Activated B cell treated with CpG ODN at 0.5 μM for 24 hours (primary cell): ENCODE measurements around the gene INPP5A. TPM values are rescaled to one million over a fixed set of nuclear protein-coding genes. Genes with fewer than 3 reads are reported as not detected.
"Not testable (repeated sequence)": the region's sequence is repeated elsewhere in the genome, so short reads cannot be mapped to it uniquely, and the experiment has no call there.

ENCODE experiments used
- ATAC-seq: fragments of 200-7000 bp; cut with Tn5 transposase; one replicate; pipeline ENCODE4 v1.10.0; 2021; ENCODE audit warnings: low read depth, mild to moderate bottlenecking, moderate library complexity
- CTCF ChIA-PET: fragments of 350-600 bp; sonication (Branson Sonifier 250); formaldehyde crosslinking; loops from one replicate; lab custom pipeline; 2021; ENCODE audit warnings: antibody characterized with exemption; lab: Charles Lee
- POLR2A ChIA-PET: fragments of 350-600 bp; sonication (Branson Sonifier 250); formaldehyde crosslinking; loops from one replicate; lab custom pipeline; 2021; ENCODE audit warnings: antibody characterized with exemption; lab: Charles Lee
- DNase-seq: peaks from one replicate; pipeline ENCODE4 v3.0.0; 2022
- H3K27ac Mint-ChIP-seq: one replicate; pipeline ENCODE4 v1.8.0; 2020; ENCODE audit warnings: mixed read lengths
- H3K27me3 Mint-ChIP-seq: one replicate; pipeline ENCODE4 v1.8.0; 2021; ENCODE audit warnings: mixed read lengths
- H3K36me3 Mint-ChIP-seq: one replicate; pipeline ENCODE4 v1.8.0; 2021; ENCODE audit warnings: low read depth, mixed read lengths
- H3K4me1 Mint-ChIP-seq: one replicate; pipeline ENCODE4 v1.8.0; 2021; ENCODE audit warnings: mixed read lengths
- H3K4me3 Mint-ChIP-seq: one replicate; pipeline ENCODE4 v1.8.0; 2020; ENCODE audit warnings: mild to moderate bottlenecking, mixed read lengths
- H3K9me3 Mint-ChIP-seq: one replicate; pipeline ENCODE4 v1.8.0; 2020; ENCODE audit warnings: mixed read lengths
- intact Hi-C: fragments of 100-400 bp; cut with micrococcal nuclease; formaldehyde crosslinking; loops from one replicate; pipeline ENCODE4 v1.15.1; 2024
- total RNA-seq: library from RNA; stranded (reverse); gene quantifications from 2 replicates; pipeline ENCODE4 v1.2.3, GENCODE V29; 2022
- TF ChIP-seq, protein P1 (sequence below): fragments of 200-600 bp; IDR thresholded peaks from one replicate; pipeline ENCODE4 v1.8.0; 2022; ENCODE audit warnings: antibody characterized with exemption, mild to moderate bottlenecking

The INPP5A gene
- total RNA-seq, 1 donor from 2014 or later: 24.9 TPM

GRCh38 chr10:132572545-132572937 is 35.0 kb downstream of the INPP5A start:
- CTCF ChIA-PET: interaction anchor here (0.6 to 2.6 kb wide), 7 partner anchors 13 to 113 kb away, joined by 3 to 12 read pairs (median 3); no protein-coding TSS in a partner anchor

DNA sequence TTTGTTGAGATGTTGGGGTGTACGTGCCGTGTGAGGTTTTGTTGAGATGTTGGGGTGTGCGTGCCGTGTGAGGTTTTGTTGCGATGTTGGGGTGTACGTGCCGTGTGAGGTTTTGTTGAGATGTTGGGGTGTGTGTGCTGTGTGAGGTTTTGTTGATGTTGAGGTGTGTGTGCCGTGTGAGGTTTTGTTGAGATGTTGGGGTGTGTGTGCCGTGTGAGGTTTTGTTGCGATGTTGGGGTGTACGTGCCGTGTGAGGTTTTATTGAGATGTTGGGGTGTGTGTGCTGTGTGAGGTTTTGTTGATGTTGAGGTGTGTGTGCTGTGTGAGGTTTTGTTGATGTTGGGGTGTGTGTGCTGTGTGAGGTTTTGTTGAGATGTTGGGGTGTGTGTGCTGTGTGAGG is 35.4 kb downstream of the INPP5A start:
- not testable (repeated sequence) for H3K36me3 Mint-ChIP-seq, H3K9me3 Mint-ChIP-seq, H3K27me3 Mint-ChIP-seq, H3K4me3 Mint-ChIP-seq, H3K27ac Mint-ChIP-seq, DNase-seq, ATAC-seq
- peaks cover 12% of the 10 kb centered on the region for H3K4me1 Mint-ChIP-seq
- ChIA-PET CTCF (interaction anchor here (0.6 to 1.1 kb wide), 2 partner anchors 18 to 113 kb away, joined by 3 read pairs; no protein-coding TSS in a partner anchor), POLR2A (interaction anchor here (2.7 to 3.4 kb wide), 6 partner anchors 13 to 33 kb away, joined by 21 to 37 read pairs (median 32); no protein-coding TSS in a partner anchor)
- intact Hi-C loops: loop anchor here (1.0 to 5.0 kb wide), 9 partner anchors 15 to 704 kb away; partner anchors contain the start of genes ADAM8, INPP5A and PWWP2B

More at GRCh38 chr10:132572545-132572937, 35.0 kb downstream of the INPP5A start:
- peaks cover 9% of the 10 kb centered on the region for H3K4me1 Mint-ChIP-seq
- H3K27ac Mint-ChIP-seq: no peak overlapping the region
- H3K36me3 Mint-ChIP-seq: peaks cover 2% of the 10 kb centered on the region
- H3K27me3 Mint-ChIP-seq: no peaks in the 10 kb centered on the region
- POLR2A ChIA-PET: interaction anchor here (0.9 to 3.4 kb wide), 13 partner anchors 8 to 175 kb away, joined by 3 to 37 read pairs (median 12); partner anchors contain the start of gene PWWP2B
- H3K4me3 Mint-ChIP-seq: no peak overlapping the region
- DNase-seq (no peak), ATAC-seq (no peak)
- intact Hi-C loops: loop anchor here (1.0 to 5.0 kb wide), 9 partner anchors 16 to 705 kb away; partner anchors contain the start of genes ADAM8, INPP5A and PWWP2B
- TF ChIP-seq, protein P1, sequence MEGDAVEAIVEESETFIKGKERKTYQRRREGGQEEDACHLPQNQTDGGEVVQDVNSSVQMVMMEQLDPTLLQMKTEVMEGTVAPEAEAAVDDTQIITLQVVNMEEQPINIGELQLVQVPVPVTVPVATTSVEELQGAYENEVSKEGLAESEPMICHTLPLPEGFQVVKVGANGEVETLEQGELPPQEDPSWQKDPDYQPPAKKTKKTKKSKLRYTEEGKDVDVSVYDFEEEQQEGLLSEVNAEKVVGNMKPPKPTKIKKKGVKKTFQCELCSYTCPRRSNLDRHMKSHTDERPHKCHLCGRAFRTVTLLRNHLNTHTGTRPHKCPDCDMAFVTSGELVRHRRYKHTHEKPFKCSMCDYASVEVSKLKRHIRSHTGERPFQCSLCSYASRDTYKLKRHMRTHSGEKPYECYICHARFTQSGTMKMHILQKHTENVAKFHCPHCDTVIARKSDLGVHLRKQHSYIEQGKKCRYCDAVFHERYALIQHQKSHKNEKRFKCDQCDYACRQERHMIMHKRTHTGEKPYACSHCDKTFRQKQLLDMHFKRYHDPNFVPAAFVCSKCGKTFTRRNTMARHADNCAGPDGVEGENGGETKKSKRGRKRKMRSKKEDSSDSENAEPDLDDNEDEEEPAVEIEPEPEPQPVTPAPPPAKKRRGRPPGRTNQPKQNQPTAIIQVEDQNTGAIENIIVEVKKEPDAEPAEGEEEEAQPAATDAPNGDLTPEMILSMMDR: no peak
- H3K9me3 Mint-ChIP-seq: no peaks in the 10 kb centered on the region

DNA sequence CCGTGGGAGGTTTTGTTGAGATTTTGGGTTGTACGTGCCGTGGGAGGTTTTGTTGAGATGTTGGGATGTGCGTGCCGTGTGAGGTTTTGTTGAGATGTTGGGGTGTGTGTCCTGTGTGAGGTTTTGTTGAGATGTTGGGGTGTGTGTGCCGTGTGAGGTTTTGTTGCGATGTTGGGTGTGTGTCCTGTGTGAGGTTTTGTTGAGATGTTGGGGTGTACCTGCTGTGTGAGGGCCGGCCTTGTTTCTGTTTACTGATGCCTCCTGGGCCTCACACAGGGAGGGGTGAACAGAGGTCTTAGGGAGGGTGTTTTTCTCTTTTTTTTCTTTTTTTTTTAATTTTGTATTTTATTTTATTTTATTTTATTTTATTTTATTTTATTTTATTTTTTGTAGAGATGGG is 36.7 kb downstream of the INPP5A start:
- peaks cover 23% of the 10 kb centered on the region for H3K4me1 Mint-ChIP-seq

DNA sequence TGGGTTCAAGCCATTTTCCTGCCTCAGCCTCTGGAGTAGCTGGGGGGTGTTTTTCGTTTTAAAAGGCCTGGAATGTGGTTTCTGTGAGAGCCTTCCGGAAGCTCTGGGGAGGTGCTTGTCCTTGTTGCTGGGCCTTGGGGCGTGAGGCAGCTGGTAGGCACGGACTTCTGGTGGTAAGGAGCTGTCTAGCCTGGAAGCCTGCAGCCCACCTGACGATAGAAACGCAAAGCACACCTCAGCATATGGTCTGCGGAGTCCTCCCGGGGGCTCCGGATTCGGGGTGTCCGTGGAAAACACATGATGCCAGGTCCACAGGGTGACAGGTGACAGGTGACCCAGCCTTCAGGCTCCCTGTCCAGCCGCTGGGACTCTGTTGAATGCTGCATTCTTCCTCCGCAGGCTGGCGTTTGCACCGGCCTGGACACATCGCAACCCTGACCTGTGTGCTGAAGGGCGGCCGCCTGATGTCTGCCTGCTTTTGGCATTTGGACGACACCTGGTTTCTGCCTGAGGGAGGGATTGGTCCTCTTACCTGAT is 37.3 kb downstream of the INPP5A start:
- ChIA-PET POLR2A (interaction anchor here (0.7 to 2.2 kb wide), 6 partner anchors 16 to 123 kb away, joined by 3 to 16 read pairs (median 4); no protein-coding TSS in a partner anchor), CTCF (interaction anchor here (0.8 kb wide), 1 partner anchor 18 kb away, joined by 3 read pairs; no protein-coding TSS in a partner anchor)
- intact Hi-C loops: loop anchor here (1.0 to 5.0 kb wide), 2 partner anchors 62 to 702 kb away; partner anchors contain the start of gene ADAM8
- peaks cover 2% of the 10 kb centered on the region for H3K36me3 Mint-ChIP-seq
- no peaks in the 10 kb centered on the region for H3K9me3 Mint-ChIP-seq
- ATAC-seq (no peak), DNase-seq (no peak)
- H3K4me1 Mint-ChIP-seq: peaks cover 29% of the 10 kb centered on the region
- peak overlapping the region; percentile 84 for H3K27ac Mint-ChIP-seq
- no peaks in the 10 kb centered on the region for H3K27me3 Mint-ChIP-seq
- TF ChIP-seq, protein P1: no peak
- peak overlapping the region; percentile 74 for H3K4me3 Mint-ChIP-seq

More for the DNA sequence above, 36.7 kb downstream of the INPP5A start:
- Mint-ChIP-seq H3K9me3 (no peaks in the 10 kb centered on the region), H3K36me3 (peaks cover 2% of the 10 kb centered on the region), H3K4me3 (no peak overlapping the region), H3K27ac (no peak overlapping the region), H3K27me3 (no peaks in the 10 kb centered on the region)
- DNase-seq (no peak), ATAC-seq (no peak)
- ChIA-PET CTCF (no interaction called here), POLR2A (interaction anchor here (0.7 to 2.2 kb wide), 4 partner anchors 16 to 38 kb away, joined by 3 to 11 read pairs (median 4); no protein-coding TSS in a partner anchor)
- TF ChIP-seq, protein P1: no peak
- intact Hi-C loops: loop anchor here (5.0 kb wide), 1 partner anchor 703 kb away; the partner anchor contains the start of gene ADAM8

- intact Hi-C loops: loop anchor here (1.0 kb wide), 1 partner anchor 62 kb away; no protein-coding TSS in a partner anchor
- POLR2A ChIA-PET: interaction anchor here (1.0 to 2.2 kb wide), 9 partner anchors 9 to 129 kb away, joined by 3 to 16 read pairs (median 4); no protein-coding TSS in a partner anchor
These were observed 38.0 kb downstream of the INPP5A start for GRCh38 chr10:132575320-132576201.

More at GRCh38 chr10:132575320-132576201, 38.0 kb downstream of the INPP5A start:
- CTCF ChIA-PET: interaction anchor here (0.6 to 0.8 kb wide), 2 partner anchors 18 to 46 kb away, joined by 3 read pairs; no protein-coding TSS in a partner anchor
- TF ChIP-seq, protein P1: no peak
- DNase-seq (peak; percentile 49), ATAC-seq (peak; percentile 16)
- Mint-ChIP-seq H3K4me1 (peaks cover 36% of the 10 kb centered on the region), H3K9me3 (peaks cover 2% of the 10 kb centered on the region), H3K27ac (peak overlapping the region; percentile 84), H3K27me3 (no peaks in the 10 kb centered on the region), H3K36me3 (peaks cover 6% of the 10 kb centered on the region), H3K4me3 (peak overlapping the region; percentile 74)
